ENCODE measurements around the gene SAPCD2.

DNA sequence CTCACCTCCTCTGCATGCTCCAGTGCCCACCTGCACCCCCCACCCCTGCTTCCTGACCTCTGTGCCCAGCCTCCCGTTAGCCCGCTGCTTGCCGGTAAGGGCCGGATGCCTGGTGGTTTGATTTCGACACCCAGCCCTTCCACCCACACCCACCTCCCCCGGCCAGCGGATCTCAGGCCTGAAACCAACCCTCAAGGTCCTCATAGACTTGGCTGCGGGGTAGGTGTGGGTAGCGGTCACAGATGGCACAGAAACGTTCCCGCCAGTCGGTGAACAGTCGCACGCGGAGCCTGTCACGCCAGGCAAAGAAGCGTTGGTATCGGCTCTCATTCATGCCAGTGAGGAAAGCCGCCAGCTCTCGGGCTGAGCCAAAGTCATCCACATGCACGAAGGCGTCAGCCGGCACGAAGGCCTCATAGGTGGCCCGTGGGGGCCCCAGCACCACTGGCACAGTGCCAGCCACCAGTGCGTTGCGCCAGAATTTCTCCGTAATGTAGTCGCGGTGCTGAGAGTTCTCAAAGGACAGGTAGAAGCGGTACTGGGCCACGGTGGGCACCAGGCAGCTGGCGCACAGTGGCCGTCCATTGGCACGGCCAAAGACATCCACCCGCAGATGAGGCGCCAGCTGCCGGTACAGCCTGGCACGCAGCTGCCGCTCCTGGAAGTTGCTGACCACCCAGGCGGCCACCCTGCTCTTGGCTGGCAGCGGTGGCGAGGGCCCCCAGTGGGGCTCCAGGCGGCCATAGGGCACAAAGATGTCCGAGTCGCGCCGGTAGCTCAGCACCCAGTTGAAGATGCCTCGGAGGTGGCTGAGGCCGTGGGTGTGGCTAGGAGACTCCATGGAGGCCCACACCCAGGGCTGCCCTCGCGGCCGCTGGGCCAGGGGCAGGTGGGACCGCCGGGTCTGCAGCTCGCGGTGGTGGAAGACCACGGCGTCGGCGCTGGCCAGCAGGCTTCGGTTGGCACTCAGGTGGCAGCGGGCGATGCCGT is 39.5 kb downstream of the SAPCD2 start:
- no peak for TF ChIP-seq BCL11A (tag by site-specific recombination; IDR thresholded peaks at IDR 0.05; ENCODE audit: low read depth)
- TF ChIP-seq, protein P1, sequence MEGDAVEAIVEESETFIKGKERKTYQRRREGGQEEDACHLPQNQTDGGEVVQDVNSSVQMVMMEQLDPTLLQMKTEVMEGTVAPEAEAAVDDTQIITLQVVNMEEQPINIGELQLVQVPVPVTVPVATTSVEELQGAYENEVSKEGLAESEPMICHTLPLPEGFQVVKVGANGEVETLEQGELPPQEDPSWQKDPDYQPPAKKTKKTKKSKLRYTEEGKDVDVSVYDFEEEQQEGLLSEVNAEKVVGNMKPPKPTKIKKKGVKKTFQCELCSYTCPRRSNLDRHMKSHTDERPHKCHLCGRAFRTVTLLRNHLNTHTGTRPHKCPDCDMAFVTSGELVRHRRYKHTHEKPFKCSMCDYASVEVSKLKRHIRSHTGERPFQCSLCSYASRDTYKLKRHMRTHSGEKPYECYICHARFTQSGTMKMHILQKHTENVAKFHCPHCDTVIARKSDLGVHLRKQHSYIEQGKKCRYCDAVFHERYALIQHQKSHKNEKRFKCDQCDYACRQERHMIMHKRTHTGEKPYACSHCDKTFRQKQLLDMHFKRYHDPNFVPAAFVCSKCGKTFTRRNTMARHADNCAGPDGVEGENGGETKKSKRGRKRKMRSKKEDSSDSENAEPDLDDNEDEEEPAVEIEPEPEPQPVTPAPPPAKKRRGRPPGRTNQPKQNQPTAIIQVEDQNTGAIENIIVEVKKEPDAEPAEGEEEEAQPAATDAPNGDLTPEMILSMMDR (tag by site-specific recombination; IDR thresholded peaks at IDR 0.05): no peak
- no peak for TF ChIP-seq ZNF292 (tag by site-specific recombination; IDR thresholded peaks at IDR 0.05; ENCODE audit: borderline replicate concordance, low read depth)
- TF ChIP-seq ZBTB7A (tag by site-specific recombination; IDR thresholded peaks at IDR 0.05; ENCODE audit: low read depth): no peak
- TF ChIP-seq, protein P2, sequence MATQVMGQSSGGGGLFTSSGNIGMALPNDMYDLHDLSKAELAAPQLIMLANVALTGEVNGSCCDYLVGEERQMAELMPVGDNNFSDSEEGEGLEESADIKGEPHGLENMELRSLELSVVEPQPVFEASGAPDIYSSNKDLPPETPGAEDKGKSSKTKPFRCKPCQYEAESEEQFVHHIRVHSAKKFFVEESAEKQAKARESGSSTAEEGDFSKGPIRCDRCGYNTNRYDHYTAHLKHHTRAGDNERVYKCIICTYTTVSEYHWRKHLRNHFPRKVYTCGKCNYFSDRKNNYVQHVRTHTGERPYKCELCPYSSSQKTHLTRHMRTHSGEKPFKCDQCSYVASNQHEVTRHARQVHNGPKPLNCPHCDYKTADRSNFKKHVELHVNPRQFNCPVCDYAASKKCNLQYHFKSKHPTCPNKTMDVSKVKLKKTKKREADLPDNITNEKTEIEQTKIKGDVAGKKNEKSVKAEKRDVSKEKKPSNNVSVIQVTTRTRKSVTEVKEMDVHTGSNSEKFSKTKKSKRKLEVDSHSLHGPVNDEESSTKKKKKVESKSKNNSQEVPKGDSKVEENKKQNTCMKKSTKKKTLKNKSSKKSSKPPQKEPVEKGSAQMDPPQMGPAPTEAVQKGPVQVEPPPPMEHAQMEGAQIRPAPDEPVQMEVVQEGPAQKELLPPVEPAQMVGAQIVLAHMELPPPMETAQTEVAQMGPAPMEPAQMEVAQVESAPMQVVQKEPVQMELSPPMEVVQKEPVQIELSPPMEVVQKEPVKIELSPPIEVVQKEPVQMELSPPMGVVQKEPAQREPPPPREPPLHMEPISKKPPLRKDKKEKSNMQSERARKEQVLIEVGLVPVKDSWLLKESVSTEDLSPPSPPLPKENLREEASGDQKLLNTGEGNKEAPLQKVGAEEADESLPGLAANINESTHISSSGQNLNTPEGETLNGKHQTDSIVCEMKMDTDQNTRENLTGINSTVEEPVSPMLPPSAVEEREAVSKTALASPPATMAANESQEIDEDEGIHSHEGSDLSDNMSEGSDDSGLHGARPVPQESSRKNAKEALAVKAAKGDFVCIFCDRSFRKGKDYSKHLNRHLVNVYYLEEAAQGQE (tag by site-specific recombination; IDR thresholded peaks at IDR 0.05): no peak
- no peak for TF ChIP-seq ZNF433 (tag by site-specific recombination; IDR thresholded peaks at IDR 0.05; ENCODE audit: low read depth)
- no peak for TF ChIP-seq GLI2 (tag by site-specific recombination; IDR thresholded peaks at IDR 0.05; ENCODE audit: borderline replicate concordance, low read depth)
- TF ChIP-seq, protein P3, sequence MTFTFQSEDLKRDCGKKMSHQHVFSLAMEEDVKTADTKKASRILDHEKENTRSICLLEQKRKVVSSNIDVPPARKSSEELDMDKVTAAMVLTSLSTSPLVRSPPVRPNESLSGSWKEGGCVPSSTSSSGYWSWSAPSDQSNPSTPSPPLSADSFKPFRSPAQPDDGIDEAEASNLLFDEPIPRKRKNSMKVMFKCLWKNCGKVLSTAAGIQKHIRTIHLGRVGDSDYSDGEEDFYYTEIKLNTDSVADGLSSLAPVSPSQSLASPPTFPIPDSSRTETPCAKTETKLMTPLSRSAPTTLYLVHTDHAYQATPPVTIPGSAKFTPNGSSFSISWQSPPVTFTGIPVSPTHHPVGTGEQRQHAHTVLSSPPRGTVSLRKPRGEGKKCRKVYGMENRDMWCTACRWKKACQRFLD (tag by site-specific recombination; IDR thresholded peaks at IDR 0.05): no peak
